ENCODE measurements around the gene VSIG1. TPM values are rescaled to one million over a fixed set of nuclear protein-coding genes. Genes with fewer than 3 reads are reported as not detected.

VSIG1 gene
- polyA plus RNA-seq, 1 of the 3 experiments (the other 2 are of a cell fraction), result not detected

GRCh38 chrX:108018656-108019381 lies 26.0 kb upstream of the VSIG1 start:
- Histone ChIP-seq H3K36me3 (replicated peaks in 1 of 2; ENCODE audit: control insufficient read depth in 1 of 2, insufficient read depth in 2 of 2, low read length in 1 of 2) (no peaks in the 10 kb centered on the region), H3K79me2 (ENCODE audit: insufficient read depth) (no peaks in the 10 kb centered on the region), H3F3A (replicated peaks; ENCODE audit: insufficient read depth) (no peaks in the 10 kb centered on the region), H3K27ac (ENCODE audit: low read depth in 2 of 2, low read length in 1 of 2) (no peak overlapping the region), H3K9ac (no peak overlapping the region), H4K20me1 (ENCODE audit: insufficient read depth) (no peaks in the 10 kb centered on the region), H3K9me2 (no peaks in the 10 kb centered on the region), H3K9me3 (no peaks in the 10 kb centered on the region), H3K4me1 (ENCODE audit: control insufficient read depth in 1 of 2, insufficient read depth in 2 of 2, low read depth in 1 of 2, low read length in 1 of 2) (no peaks in the 10 kb centered on the region), H3K4me2 (no peak overlapping the region), H3K27me3 (ENCODE audit: insufficient read depth) (no peaks in the 10 kb centered on the region; the same call in 1 of the 2 replicates), H2AFZ (ENCODE audit: low read depth) (no peak overlapping the region), H3K4me3 (ENCODE audit: low read depth in 2 of 2, low read length in 1 of 2) (no peak overlapping the region)
- TF ChIP-seq USF1 (IDR thresholded peaks at IDR 0.05; ENCODE audit: borderline replicate concordance, low read depth) (no peak), FOSL2 (IDR thresholded peaks at IDR 0.05; ENCODE audit: borderline replicate concordance, low read depth) (no peak), NFIC (IDR thresholded peaks at IDR 0.05; ENCODE audit: borderline replicate concordance) (no peak), GATA2 (CRISPR knock-in tag; IDR thresholded peaks at IDR 0.05) (no peak), IRF3 (IDR thresholded peaks at IDR 0.05; ENCODE audit: low read depth, low read length) (no peak), NRF1 (IDR thresholded peaks at IDR 0.05; ENCODE audit: low read depth, low read length) (no peak), FOXJ3 (CRISPR knock-in tag; IDR thresholded peaks at IDR 0.05) (no peak), REST (IDR thresholded peaks at IDR 0.05; ENCODE audit: low read depth, low read length) (no peak)
- POLR2A ChIA-PET, result no interaction called here
- CTCF ChIA-PET, result no interaction called here
- 8% methylated on average over 4 of the region's 4 CpGs for WGBS (ENCODE audit: low lambda C conversion rate)
- DNase-seq, result no peak

GRCh38 chrX:108019382-108019875 lies 25.4 kb upstream of the VSIG1 start:
- DNase-seq, result no peak
- Histone ChIP-seq H4K20me1 (ENCODE audit: insufficient read depth) (no peaks in the 10 kb centered on the region), H3K9me3 (no peaks in the 10 kb centered on the region), H3K9ac (no peak overlapping the region), H3K4me1 (ENCODE audit: control insufficient read depth in 1 of 2, insufficient read depth in 2 of 2, low read depth in 1 of 2, low read length in 1 of 2) (no peaks in the 10 kb centered on the region), H3F3A (replicated peaks; ENCODE audit: insufficient read depth) (no peaks in the 10 kb centered on the region), H3K27me3 (ENCODE audit: insufficient read depth) (no peaks in the 10 kb centered on the region; the same call in 1 of the 2 replicates), H3K9me2 (no peaks in the 10 kb centered on the region), H2AFZ (ENCODE audit: low read depth) (no peak overlapping the region), H3K79me2 (ENCODE audit: insufficient read depth) (no peaks in the 10 kb centered on the region), H3K4me3 (ENCODE audit: low read depth in 2 of 2, low read length in 1 of 2) (no peak overlapping the region), H3K4me2 (no peak overlapping the region), H3K36me3 (replicated peaks in 1 of 2; ENCODE audit: control insufficient read depth in 1 of 2, insufficient read depth in 2 of 2, low read length in 1 of 2) (no peaks in the 10 kb centered on the region), H3K27ac (ENCODE audit: low read depth in 2 of 2, low read length in 1 of 2) (no peak overlapping the region)
- POLR2A ChIA-PET, result no interaction called here
- CTCF ChIA-PET, result no interaction called here
- no peak for TF ChIP-seq POLR2AphosphoS5 (IDR thresholded peaks at IDR 0.05; ENCODE audit: low read depth, low read length)
- TF ChIP-seq RAD21 (IDR thresholded peaks at IDR 0.05; ENCODE audit: low read length), result no peak
- no peak for TF ChIP-seq GATA2 (CRISPR knock-in tag; IDR thresholded peaks at IDR 0.05)
- TF ChIP-seq IRF3 (IDR thresholded peaks at IDR 0.05; ENCODE audit: low read depth, low read length), result no peak
- TF ChIP-seq TCF12 (IDR thresholded peaks at IDR 0.05), result no peak
- no peak for TF ChIP-seq ELF1 (IDR thresholded peaks at IDR 0.05)
- no peak for TF ChIP-seq MAX (IDR thresholded peaks at IDR 0.05; ENCODE audit: low read depth)
- no peak for TF ChIP-seq ZBTB33 (IDR thresholded peaks at IDR 0.05; ENCODE audit: borderline replicate concordance, low read depth)
- no peak for TF ChIP-seq SMC3 (IDR thresholded peaks at IDR 0.05; ENCODE audit: low read depth, low read length)
- no peak for TF ChIP-seq CHD2 (IDR thresholded peaks at IDR 0.05; ENCODE audit: low read length, partially characterized antibody)
- 10% methylated on average over 3 of the region's 3 CpGs for WGBS (ENCODE audit: low lambda C conversion rate)

Measured in SK-N-SH (cell line).